ENCODE data around the gene PROP1.

GRCh38 chr5:177982956-177983355 lies 13.1 kb downstream of the PROP1 start:
- TF ChIP-seq EZH2phosphoT487 (IDR thresholded peaks at IDR 0.05) (no peak), CTCF (IDR thresholded peaks at IDR 0.05) (no peak), EZH2 (IDR thresholded peaks at IDR 0.05) (no peak)
